Measurements from ENCODE around the gene GALNT10.

DNA sequence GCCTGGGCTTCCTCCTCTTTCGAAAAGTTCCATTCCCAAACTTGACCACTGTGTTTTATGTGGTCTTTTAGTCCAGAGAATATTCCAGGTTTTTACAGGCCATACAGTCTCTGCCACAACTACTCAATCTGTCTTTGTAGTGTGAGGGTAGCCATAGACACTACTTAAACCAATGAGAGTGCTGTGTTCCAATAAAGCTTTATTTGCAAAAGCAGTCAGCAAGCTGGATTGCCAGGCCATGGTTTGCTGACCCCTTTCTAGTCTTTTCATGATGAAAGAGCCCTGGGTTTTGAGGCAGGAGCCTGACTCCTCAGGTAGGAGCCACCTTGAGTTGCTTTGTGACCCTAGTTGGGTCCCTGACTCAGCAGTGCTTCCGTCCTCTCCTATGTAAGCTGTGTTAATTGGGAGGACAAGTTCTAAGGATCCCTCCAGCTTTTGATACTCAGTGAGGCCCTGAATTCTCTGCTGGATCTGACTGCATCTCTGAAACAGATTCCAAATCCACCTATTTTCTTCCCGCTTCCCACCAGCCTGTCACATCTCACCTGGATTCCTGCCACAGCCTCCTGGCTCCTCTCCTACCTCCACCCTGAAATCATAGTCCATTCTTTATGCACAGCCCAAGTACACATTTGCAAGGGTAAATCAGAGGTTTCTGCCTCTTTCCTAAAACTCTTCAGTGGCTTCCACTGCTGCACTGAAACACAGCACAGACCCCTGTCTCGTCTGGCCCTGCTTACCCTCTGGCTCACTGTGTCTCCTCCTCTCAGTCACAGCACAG lies 13.5 kb downstream of the GALNT10 start:
- no peak for TF ChIP-seq POLR2A (IDR thresholded peaks at IDR 0.05)
- TF ChIP-seq, protein P1, sequence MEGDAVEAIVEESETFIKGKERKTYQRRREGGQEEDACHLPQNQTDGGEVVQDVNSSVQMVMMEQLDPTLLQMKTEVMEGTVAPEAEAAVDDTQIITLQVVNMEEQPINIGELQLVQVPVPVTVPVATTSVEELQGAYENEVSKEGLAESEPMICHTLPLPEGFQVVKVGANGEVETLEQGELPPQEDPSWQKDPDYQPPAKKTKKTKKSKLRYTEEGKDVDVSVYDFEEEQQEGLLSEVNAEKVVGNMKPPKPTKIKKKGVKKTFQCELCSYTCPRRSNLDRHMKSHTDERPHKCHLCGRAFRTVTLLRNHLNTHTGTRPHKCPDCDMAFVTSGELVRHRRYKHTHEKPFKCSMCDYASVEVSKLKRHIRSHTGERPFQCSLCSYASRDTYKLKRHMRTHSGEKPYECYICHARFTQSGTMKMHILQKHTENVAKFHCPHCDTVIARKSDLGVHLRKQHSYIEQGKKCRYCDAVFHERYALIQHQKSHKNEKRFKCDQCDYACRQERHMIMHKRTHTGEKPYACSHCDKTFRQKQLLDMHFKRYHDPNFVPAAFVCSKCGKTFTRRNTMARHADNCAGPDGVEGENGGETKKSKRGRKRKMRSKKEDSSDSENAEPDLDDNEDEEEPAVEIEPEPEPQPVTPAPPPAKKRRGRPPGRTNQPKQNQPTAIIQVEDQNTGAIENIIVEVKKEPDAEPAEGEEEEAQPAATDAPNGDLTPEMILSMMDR (IDR thresholded peaks at IDR 0.05), result no peak

Data from stomach (tissue), 4 donors.